GM19372 (cell line): Measurements from ENCODE around the gene BMP7.

ENCODE experiments used
- ATAC-seq: cut with Tn5 transposase; IDR thresholded peaks from one replicate; pipeline ENCODE4 v1.9.1; 2021; ENCODE audit warnings: mild to moderate bottlenecking, low read depth, moderate library complexity; ENCODE audit not compliant: unreplicated experiment

The BMP7 gene

DNA sequence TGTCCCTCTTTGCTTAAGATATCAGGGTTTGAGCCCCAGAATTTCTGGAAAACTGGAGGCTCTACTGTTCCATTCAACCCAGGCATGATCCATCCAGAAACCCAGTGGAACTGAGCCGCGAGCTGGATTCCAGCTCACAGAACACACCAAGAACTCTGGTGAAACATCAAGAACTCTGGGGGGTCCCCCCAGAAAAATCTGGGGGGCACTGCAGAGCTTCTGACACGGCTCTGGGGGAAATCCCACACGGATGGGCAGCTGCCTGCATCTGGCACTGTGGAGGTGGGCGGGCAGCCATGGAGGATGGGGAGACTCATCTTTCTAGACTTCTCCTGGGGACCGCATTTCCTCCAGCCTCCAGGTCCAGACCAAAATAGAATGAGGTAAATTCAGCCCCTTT is 51.0 kb downstream of the BMP7 start:
- no peak for ATAC-seq

DNA sequence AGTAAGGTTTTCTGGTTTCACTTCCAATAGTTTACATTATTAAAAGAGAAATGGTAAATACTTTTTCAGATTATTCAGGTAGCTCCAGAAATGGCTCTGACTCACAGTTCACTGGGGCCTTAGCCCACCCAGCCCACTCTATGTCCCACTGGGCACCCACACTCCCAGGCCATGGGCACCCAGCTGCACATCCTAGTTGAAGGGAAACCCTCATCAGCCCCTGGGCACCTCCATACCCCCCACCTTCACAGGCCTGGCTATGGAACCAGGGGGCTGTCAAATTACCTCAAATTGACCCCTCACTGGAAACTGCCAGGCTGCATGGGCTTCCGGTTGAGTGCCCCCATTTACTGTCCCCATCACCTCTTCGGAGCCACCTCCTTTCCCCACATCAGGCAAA is 51.5 kb downstream of the BMP7 start:
- no peak for ATAC-seq

GRCh38 chr20:57214427-57214826 is 52.0 kb downstream of the BMP7 start:
- no peak for ATAC-seq

DNA sequence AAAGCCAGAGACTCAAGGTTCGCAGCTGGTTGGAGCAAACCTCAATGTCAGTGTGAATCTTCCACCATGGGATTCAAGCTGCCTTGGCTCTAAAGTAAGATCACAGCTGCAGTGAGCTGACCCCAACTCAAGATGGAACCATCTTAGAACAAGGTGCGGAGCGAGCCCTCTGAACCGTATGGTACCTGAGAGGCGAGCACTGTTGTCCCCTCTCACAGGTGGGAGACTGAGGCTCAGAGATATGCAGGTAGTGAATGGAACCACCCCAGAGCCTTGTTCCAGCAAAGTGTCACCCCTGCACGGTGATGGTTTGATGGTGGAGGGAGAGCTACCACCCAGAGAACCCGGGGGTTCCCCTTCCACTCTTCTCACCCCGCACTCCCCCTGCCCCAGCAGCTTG is 52.5 kb downstream of the BMP7 start:
- ATAC-seq = no peak

GRCh38 chr20:57213291-57213690 is 53.1 kb downstream of the BMP7 start:
- no peak for ATAC-seq

GRCh38 chr20:57212534-57213276 is 53.7 kb downstream of the BMP7 start:
- ATAC-seq = no peak

DNA sequence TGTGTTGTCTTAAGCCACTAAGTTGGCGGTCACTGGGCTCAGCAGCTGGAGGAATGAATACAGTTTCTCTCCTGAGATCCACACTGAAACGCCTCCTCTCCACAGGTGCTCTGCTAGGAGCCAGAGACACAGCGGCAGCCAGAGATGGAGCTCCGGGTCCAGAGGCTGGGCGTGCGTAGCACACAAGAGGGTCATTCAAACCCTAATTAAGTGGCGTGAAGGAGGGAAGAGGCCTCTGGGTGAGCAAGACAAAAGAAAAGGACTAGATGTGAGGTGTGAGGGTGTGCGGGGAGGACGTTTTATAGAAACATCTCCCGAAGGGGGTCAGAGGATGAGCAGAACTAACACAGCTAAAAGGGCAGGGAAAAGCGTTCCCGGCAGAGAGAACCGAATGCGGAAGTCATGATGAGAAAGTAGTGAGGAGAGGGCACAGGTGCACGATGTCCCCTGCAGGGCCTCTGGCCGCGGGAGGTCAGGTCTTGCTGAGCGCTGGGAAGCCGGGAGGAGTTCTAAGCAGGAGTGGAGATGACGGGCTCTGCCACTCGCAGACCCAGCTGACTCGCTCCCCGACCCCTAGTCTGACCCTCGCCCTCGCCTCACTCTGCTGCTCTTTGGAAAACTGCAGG is 54.4 kb downstream of the BMP7 start:
- no peak for ATAC-seq

DNA sequence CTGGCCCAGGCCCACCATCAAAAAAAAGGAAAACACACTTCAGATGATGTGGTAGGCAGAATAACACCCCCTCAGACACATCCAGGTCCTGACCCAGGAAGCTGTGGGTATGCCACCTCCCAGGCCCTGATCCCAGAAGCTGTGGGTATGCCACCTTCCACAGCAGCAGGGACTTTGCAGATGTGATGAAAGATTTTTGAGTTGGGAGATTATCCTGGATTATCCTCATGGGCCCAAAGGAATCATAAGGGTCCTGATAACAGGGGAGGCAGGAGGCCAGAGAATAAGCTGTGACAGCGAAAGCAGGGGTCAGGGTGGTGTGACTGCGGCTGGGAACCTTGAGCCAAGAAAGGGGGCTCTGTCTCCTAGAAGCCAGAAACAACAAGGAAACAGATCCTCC is 55.0 kb downstream of the BMP7 start:
- ATAC-seq = no peak

DNA sequence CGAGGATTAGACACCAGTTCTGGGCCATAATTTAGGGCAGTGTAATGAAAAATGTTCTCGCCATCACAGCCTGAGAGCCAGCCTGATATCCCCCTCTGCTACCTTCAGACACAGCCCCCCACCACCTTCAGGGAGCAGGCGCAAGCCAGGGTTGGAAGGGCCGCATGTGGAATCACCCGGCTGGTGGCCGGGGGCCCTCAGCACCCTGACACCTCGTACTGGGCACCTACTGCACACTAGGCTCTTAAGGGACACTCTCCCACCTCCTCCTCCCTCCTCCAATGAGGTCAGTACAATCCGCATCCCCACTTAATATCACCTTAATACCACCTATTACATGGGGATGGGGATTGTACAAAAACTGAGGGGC is 55.5 kb downstream of the BMP7 start:
- no peak for ATAC-seq

- ATAC-seq = no peak
Observed at GRCh38 chr20:57210054-57210910, 56.2 kb downstream of the BMP7 start.

GRCh38 chr20:57209413-57209812 is 57.0 kb downstream of the BMP7 start:
- ATAC-seq = no peak

DNA sequence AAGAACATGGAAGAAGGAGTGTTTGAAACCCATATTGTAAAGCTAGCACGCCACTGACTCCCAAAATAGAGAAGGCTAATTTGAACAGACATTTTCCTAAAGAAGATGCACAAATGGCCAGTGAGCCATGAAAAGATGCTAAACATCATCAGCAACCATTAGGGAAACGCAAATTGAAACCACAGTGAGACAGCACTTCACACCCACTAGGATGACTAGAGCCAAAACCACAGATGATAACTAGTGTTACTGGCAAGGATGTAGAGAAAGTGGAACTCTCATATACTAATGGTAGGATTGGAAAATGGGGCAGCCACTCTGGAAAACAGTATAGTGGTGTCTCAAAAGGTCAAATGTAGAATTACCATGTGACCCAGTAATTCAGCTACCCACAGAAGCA is 58.2 kb downstream of the BMP7 start:
- ATAC-seq = no peak

DNA sequence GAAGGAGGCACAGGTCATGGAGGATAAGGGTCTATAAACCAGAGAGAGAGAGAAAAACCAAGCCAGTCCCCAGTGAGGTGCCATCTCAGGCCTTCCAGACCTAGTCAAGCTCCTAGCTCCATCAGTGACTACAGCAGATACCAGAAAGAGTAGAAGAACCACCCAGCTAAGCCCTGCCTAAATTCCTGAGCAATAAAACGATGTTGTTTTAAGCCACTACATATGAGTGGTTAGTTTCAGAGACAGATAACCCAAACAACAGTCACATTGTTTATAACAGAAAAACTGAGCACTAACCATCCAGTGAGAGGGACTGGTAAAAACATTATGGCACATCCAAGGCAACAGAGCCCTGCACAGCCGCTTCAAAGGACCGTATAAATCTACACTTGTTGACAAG is 59.2 kb downstream of the BMP7 start:
- ATAC-seq = no peak

GRCh38 chr20:57205606-57206219 is 60.7 kb downstream of the BMP7 start:
- ATAC-seq = no peak

DNA sequence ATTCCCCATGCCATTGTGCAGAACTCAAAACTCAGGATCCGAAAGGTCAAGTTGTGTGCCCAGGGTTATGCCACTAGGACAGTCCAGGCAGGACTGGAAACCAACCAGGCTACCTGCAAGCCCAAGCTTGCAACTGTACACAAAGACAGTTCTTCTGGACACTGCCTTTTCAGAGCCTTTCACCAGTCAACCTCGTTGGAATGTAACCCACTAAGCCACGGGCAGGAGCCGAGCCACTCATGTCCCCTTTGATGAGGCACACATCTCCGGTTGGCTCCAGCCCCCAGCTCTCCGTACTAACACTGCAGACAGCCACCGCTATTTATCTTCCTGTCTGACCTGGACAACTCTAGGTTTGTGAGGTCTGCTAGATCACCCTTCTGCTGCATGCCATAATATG is 62.5 kb downstream of the BMP7 start:
- ATAC-seq = no peak

DNA sequence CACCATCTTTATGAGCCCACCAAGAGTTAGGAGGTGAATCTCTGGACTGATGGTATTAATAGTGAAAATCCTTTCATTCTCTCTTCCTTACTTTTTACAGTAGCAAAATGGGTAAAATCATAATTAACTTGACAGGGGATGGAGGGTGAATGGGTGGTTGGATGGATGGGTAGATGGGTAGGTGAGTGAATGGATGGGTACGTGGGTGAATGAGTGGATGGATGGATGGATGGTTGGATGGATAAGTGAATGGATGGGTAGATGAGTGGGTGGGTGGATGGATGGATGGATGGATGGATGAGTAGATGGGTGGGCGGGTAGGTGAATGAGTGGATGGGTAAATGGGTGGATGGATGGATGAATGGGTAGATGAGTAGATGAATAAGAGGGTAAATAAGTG is 63.2 kb downstream of the BMP7 start:
- no peak for ATAC-seq

DNA sequence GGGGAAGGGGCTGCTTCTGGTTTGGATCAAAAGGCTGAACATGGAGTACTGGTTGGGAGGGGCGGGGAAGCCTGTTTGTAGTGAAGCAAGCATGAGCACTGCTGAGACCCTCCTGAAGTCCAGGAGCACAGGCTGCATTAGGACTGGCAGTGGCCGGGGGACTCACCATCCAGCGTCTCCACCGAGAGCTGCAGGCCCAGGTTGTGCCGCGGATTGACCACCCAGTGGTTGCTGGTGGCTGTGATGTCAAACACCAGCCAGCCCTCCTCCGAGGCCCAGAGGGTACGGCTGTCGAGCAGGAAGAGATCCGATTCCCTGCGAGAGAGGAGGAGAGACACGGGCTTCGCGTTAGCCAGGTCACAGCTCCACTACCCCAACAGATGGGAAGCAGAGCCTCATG is 64.1 kb downstream of the BMP7 start:
- no peak for ATAC-seq

- ATAC-seq = no peak
Observed at GRCh38 chr20:57200882-57201695, 65.4 kb downstream of the BMP7 start.

DNA sequence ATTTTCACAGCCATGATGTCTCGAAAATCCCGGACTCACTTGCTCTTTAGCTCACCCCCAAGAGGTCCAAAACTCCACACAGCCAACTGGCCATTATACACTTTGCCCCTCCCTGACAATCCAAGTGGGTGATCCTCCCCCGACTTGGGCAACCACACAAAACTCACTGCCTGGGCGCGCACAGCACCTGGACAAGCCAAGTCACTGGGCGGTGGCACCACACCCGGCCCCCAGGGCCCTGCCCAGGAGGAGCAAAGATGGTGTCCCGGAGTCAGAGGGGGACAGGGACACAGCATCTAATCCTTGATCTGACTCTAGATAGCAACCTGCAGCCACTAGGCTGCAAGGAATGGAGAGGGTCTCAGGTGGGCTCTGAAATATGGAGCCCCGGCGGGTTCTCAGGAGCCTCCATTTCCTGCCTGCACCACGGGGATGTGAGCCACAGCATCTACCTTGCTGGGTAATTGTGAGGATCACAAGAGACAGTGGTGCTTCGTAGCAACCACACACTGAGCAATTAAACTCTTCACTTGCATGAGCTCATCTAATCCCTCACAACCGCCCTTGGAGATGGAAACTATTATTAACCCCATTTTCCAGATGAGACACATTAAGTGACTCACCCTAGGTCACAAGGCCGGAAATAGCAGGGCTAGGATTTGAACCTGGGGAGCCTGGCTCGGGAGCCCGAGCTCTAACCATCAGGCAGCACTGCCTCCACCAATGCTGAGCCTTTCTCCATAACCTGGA is 66.6 kb downstream of the BMP7 start:
- ATAC-seq = no peak
